Measurements from ENCODE around the gene PA2G4. TPM values are rescaled to one million over a fixed set of nuclear protein-coding genes. Genes with fewer than 3 reads are reported as not detected.

PA2G4 gene
- total RNA-seq, 2 donors from 2014 or later, result 128 to 161 TPM

DNA sequence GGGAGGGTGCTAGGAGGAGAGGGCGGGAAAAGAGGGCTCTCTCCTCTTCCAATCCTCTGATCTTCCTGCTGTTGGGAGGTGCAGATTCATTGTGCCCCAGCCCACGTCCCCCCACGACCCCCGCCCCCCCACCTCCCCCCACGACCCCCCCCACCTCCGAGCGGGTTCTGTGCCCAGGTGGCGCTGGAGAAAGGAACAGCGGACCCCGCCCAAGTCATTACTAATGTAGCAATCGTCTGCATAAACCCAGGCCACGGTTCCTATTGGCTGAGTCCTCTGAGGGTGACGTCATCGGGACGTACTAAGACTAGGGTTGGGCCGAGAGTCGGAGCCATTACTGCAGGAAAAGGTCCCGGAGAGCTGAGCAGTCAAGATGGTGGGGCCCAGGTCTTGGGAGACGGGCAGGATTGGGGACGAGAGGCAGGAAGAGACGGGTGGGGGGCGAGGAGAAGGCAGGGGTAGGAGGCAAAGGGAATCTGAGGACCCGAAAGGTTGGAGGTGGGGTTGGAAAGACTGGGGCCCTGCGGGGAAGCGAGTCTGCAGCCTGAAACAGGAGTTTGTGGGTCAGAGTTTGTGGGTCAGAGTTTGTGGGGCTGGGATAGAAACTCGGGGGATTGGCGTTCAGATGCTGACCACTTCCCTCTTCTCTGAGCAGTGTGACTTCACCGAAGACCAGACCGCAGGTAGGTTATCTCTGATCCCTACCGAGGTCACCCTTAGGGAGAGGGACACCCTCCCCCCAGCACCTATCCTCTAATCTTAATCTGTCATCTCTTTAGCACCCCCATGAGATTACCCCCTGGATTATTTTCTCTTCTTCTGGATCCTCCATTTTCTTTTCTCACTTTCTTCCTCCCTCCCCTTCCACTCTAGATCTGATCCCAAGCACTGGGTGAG is 53.9 kb downstream of the PA2G4 start, which contains the start of gene MYL6:
Gene MYL6 (plus strand): TSS at position 331 of the 897 bp plus-strand sequence. CDS start 43 bp downstream, at position 374.
- Histone ChIP-seq H3K27ac (ENCODE audit: low read depth, low read length) (peak within 1 kb of the TSS; percentile 95), H3K9me3 (ENCODE audit: control insufficient read depth, low read length) (no peaks in the 10 kb centered on the region), H3K4me1 (ENCODE audit: control insufficient read depth, insufficient read depth, low read length) (peaks cover 21% of the 10 kb centered on the region), H3K36me3 (ENCODE audit: control insufficient read depth, insufficient read depth, low read length) (peaks cover 61% of the 10 kb centered on the region), H3K4me3 (ENCODE audit: low read length) (peak within 1 kb of the TSS; percentile 97), H3K9ac (ENCODE audit: extremely low read depth, low read length, poor library complexity, severe bottlenecking) (peak within 1 kb of the TSS; percentile 97), H3K27me3 (ENCODE audit: control insufficient read depth, insufficient read depth, low read length, poor library complexity, severe bottlenecking) (no peaks in the 10 kb centered on the region)
- Mint-ChIP-seq H3K4me3 (peak within 1 kb of the TSS; percentile 96), H3K27ac (peak within 1 kb of the TSS; percentile 99), H3K36me3 (ENCODE audit: low read depth) (peaks cover 43% of the 10 kb centered on the region), H3K4me1 (peaks cover 67% of the 10 kb centered on the region), H3K27me3 (ENCODE audit: insufficient read depth) (no peaks in the 10 kb centered on the region), H3K9me3 (no peaks in the 10 kb centered on the region)
- TF ChIP-seq, protein P1, sequence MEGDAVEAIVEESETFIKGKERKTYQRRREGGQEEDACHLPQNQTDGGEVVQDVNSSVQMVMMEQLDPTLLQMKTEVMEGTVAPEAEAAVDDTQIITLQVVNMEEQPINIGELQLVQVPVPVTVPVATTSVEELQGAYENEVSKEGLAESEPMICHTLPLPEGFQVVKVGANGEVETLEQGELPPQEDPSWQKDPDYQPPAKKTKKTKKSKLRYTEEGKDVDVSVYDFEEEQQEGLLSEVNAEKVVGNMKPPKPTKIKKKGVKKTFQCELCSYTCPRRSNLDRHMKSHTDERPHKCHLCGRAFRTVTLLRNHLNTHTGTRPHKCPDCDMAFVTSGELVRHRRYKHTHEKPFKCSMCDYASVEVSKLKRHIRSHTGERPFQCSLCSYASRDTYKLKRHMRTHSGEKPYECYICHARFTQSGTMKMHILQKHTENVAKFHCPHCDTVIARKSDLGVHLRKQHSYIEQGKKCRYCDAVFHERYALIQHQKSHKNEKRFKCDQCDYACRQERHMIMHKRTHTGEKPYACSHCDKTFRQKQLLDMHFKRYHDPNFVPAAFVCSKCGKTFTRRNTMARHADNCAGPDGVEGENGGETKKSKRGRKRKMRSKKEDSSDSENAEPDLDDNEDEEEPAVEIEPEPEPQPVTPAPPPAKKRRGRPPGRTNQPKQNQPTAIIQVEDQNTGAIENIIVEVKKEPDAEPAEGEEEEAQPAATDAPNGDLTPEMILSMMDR (conservative IDR thresholded peaks at IDR 0.05), result no peak
- 0% methylated on average over 13 to 25 of the region's 30 CpGs for WGBS, 2 experiments (ENCODE audit: insufficient coverage in 1 of 2, insufficient read length in 1 of 2)
- DNase-seq, result peak; percentile 99

- H3K27me3 ChIP-seq (ENCODE audit: control insufficient read depth, insufficient read depth, low read length, poor library complexity, severe bottlenecking), result no peaks in the 10 kb centered on the region
- 0% methylated on average over 2 to 6 of the region's 6 CpGs for WGBS, 2 experiments (ENCODE audit: insufficient coverage in 1 of 2, insufficient read length in 1 of 2)
- Mint-ChIP-seq H3K4me3 (peak overlapping the region; percentile 96), H3K9me3 (no peaks in the 10 kb centered on the region), H3K27me3 (ENCODE audit: insufficient read depth) (no peaks in the 10 kb centered on the region), H3K4me1 (peaks cover 65% of the 10 kb centered on the region), H3K36me3 (ENCODE audit: low read depth) (peaks cover 50% of the 10 kb centered on the region), H3K27ac (peak overlapping the region; percentile 99)
- TF ChIP-seq, protein P1 (conservative IDR thresholded peaks at IDR 0.05), result no peak
- H3K4me3 ChIP-seq (ENCODE audit: low read length), result peak overlapping the region; percentile 97
- DNase-seq, result peak; percentile 89
- peak overlapping the region; percentile 97 for H3K9ac ChIP-seq (ENCODE audit: extremely low read depth, low read length, poor library complexity, severe bottlenecking)
- peaks cover 15% of the 10 kb centered on the region for H3K4me1 ChIP-seq (ENCODE audit: control insufficient read depth, insufficient read depth, low read length)
- peak overlapping the region; percentile 90 for H3K27ac ChIP-seq (ENCODE audit: low read depth, low read length)
- no peaks in the 10 kb centered on the region for H3K9me3 ChIP-seq (ENCODE audit: control insufficient read depth, low read length)
- peaks cover 65% of the 10 kb centered on the region for H3K36me3 ChIP-seq (ENCODE audit: control insufficient read depth, insufficient read depth, low read length)
These were observed 54.6 kb downstream of the PA2G4 start for GRCh38 chr12:56158926-56159461.

DNA sequence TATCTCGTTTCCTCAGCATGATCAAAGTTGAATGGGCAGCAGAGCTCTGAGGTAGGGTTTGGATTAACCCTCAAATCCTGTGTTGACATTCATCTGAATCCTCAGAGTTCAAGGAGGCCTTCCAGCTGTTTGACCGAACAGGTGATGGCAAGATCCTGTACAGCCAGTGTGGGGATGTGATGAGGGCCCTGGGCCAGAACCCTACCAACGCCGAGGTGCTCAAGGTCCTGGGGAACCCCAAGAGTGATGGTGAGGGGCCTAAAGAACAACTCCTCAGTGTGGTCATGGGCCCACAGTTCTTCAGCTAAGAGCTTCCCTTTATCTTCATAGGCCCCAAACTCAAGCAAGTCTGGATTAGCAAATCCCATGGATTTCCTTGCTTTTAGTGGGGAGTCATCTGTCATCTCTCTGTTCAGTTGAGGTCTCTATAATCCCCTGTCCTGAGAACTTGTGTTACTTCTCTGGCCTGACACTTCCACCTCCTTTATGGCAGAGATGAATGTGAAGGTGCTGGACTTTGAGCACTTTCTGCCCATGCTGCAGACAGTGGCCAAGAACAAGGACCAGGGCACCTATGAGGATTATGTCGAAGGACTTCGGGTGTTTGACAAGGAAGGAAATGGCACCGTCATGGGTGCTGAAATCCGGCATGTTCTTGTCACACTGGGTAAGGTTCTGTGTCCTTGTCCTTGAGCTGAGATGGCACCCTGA is 55.3 kb downstream of the PA2G4 start:
- DNase-seq, result peak; percentile 51
- 61 to 70% methylated on average over 7 to 8 of the region's 8 CpGs for WGBS, 2 experiments (ENCODE audit: insufficient coverage in 1 of 2, insufficient read length in 1 of 2)
- Mint-ChIP-seq H3K4me1 (peaks cover 58% of the 10 kb centered on the region), H3K4me3 (peak overlapping the region; percentile 96), H3K27me3 (ENCODE audit: insufficient read depth) (no peaks in the 10 kb centered on the region), H3K36me3 (ENCODE audit: low read depth) (peaks cover 57% of the 10 kb centered on the region), H3K9me3 (no peaks in the 10 kb centered on the region), H3K27ac (peak overlapping the region; percentile 99)
- Histone ChIP-seq H3K27ac (ENCODE audit: low read depth, low read length) (no peak overlapping the region), H3K36me3 (ENCODE audit: control insufficient read depth, insufficient read depth, low read length) (peaks cover 71% of the 10 kb centered on the region), H3K9me3 (ENCODE audit: control insufficient read depth, low read length) (no peaks in the 10 kb centered on the region), H3K4me1 (ENCODE audit: control insufficient read depth, insufficient read depth, low read length) (peaks cover 8% of the 10 kb centered on the region), H3K27me3 (ENCODE audit: control insufficient read depth, insufficient read depth, low read length, poor library complexity, severe bottlenecking) (no peaks in the 10 kb centered on the region), H3K9ac (ENCODE audit: extremely low read depth, low read length, poor library complexity, severe bottlenecking) (peak overlapping the region; percentile 97), H3K4me3 (ENCODE audit: low read length) (peak overlapping the region; percentile 97)
- TF ChIP-seq, protein P1 (conservative IDR thresholded peaks at IDR 0.05), result no peak
